Endodermal cell (in vitro differentiated cells): ENCODE measurements around the gene ANKMY1. TPM values are rescaled to one million over a fixed set of nuclear protein-coding genes. Genes with fewer than 3 reads are reported as not detected.
A peak's percentile ranks its signal among the peaks of the same experiment; 100 is the strongest.

Experiments
- DNase-seq: peaks from one replicate; pipeline ENCODE4 v3.0.0-alpha.2; 2017
- H3K27ac ChIP-seq: 2 replicates; pipeline ENCODE4 v1.5.1; 2013; ENCODE audit warnings: mild to moderate bottlenecking, low read depth, low read length, moderate library complexity
- H3K27me3 ChIP-seq: 2 replicates; pipeline ENCODE4 v1.6.1; 2013; ENCODE audit warnings: mild to moderate bottlenecking, low read length, moderate library complexity; ENCODE audit not compliant: insufficient read depth, control insufficient read depth, poor library complexity, severe bottlenecking
- H3K36me3 ChIP-seq: 2 replicates; pipeline ENCODE4 v1.7.0; 2013; ENCODE audit warnings: mild to moderate bottlenecking, low read length, moderate library complexity; ENCODE audit not compliant: control insufficient read depth, insufficient read depth
- H3K4me1 ChIP-seq: one replicate; pipeline ENCODE4 v1.7.0; 2013; ENCODE audit warnings: low read length; ENCODE audit not compliant: control insufficient read depth, insufficient read depth
- H3K4me3 ChIP-seq: 2 replicates; pipeline ENCODE4 v1.5.1; 2013; ENCODE audit warnings: mild to moderate bottlenecking, low read length, moderate library complexity
- H3K9ac ChIP-seq: 2 replicates; pipeline ENCODE4 v1.6.1; 2013; ENCODE audit warnings: mild to moderate bottlenecking, low read length, moderate library complexity; ENCODE audit not compliant: poor library complexity, severe bottlenecking; ENCODE audit errors: extremely low read depth
- H3K9me3 ChIP-seq: 2 replicates; pipeline ENCODE4 v1.6.1; 2013; ENCODE audit warnings: mild to moderate bottlenecking, low read length, moderate library complexity; ENCODE audit not compliant: control insufficient read depth
- H3K27ac Mint-ChIP-seq: 2 replicates; pipeline ENCODE4 v1.8.0; 2020; ENCODE audit warnings: mixed read lengths
- H3K27me3 Mint-ChIP-seq: 2 replicates; pipeline ENCODE4 v1.8.0; 2021; ENCODE audit warnings: mild to moderate bottlenecking, mixed read lengths; ENCODE audit not compliant: insufficient read depth
- H3K36me3 Mint-ChIP-seq: 2 replicates; pipeline ENCODE4 v1.8.0; 2020; ENCODE audit warnings: low read depth, mixed read lengths
- H3K4me1 Mint-ChIP-seq: 2 replicates; pipeline ENCODE4 v1.8.0; 2020; ENCODE audit warnings: mixed read lengths
- H3K4me3 Mint-ChIP-seq: 2 replicates; pipeline ENCODE4 v1.8.0; 2020; ENCODE audit warnings: mild to moderate bottlenecking, moderate library complexity, mixed read lengths
- H3K9me3 Mint-ChIP-seq: 2 replicates; pipeline ENCODE4 v1.8.0; 2020; ENCODE audit warnings: mild to moderate bottlenecking, mixed read lengths
- CTCF ChIP-seq: fragments of 200-600 bp; sonication (generic); conservative IDR thresholded peaks from 2 replicates; pipeline ENCODE4 v1.5.0; 2021; ENCODE audit warnings: antibody characterized with exemption, mild to moderate bottlenecking
- WGBS, 2 experiments: methylation state at CpG; one replicate each; pipeline versions ENCODE4 v1.1.5 to v1.1.7; 2013; ENCODE audit warnings: missing lambda C conversion rate in 2 of 2, mixed read lengths in 1 of 2; ENCODE audit not compliant: insufficient coverage in 1 of 2, insufficient read length in 1 of 2; 5-methylcytosine and 5-hydroxymethylcytosine counted together
- total RNA-seq, 2 donors: library from RNA; stranded (reverse); fragmentation: NEBNext Ultra II Directional in 1 of 2; extraction: Animal tissue kit (Norgen Biotek cat#: 25700) in 1 of 2; gene quantifications; 2 replicates in 1 of 2; 3 replicates in 1 of 2; pipeline ENCODE4 v1.2.1, GENCODE V29; 2021

ANKMY1 gene
- total RNA-seq, 2 donors from 2014 or later: 7.4 to 13.3 TPM

- Histone ChIP-seq H3K9ac (no peak overlapping the region), H3K4me3 (no peak overlapping the region), H3K36me3 (peaks cover 7% of the 10 kb centered on the region), H3K27ac (no peak overlapping the region), H3K9me3 (no peaks in the 10 kb centered on the region), H3K27me3 (no peaks in the 10 kb centered on the region), H3K4me1 (no peaks in the 10 kb centered on the region)
- Mint-ChIP-seq H3K9me3 (no peaks in the 10 kb centered on the region), H3K27ac (no peak overlapping the region), H3K27me3 (no peaks in the 10 kb centered on the region), H3K4me3 (no peak overlapping the region), H3K36me3 (peaks cover 13% of the 10 kb centered on the region), H3K4me1 (no peaks in the 10 kb centered on the region)
- no peak for TF ChIP-seq CTCF
- no peak for DNase-seq
- WGBS, 2 experiments: 93 to 95% methylated on average over 5 to 23 of the region's 23 CpGs
These were observed 38.7 kb upstream of the ANKMY1 start for GRCh38 chr2:240596491-240596931.

GRCh38 chr2:240596080-240596460 lies 38.3 kb upstream of the ANKMY1 start:
- H3K4me3 Mint-ChIP-seq: no peak overlapping the region
- Histone ChIP-seq H3K36me3 (peaks cover 12% of the 10 kb centered on the region), H3K27me3 (no peaks in the 10 kb centered on the region), H3K27ac (no peak overlapping the region), H3K9me3 (no peaks in the 10 kb centered on the region), H3K9ac (no peak overlapping the region), H3K4me3 (no peak overlapping the region), H3K4me1 (no peaks in the 10 kb centered on the region)
- no peaks in the 10 kb centered on the region for H3K27me3 Mint-ChIP-seq
- H3K36me3 Mint-ChIP-seq: peaks cover 16% of the 10 kb centered on the region
- WGBS, 2 experiments: 92 to 97% methylated on average over 15 to 17 of the region's 17 CpGs
- no peak overlapping the region for H3K27ac Mint-ChIP-seq
- no peaks in the 10 kb centered on the region for H3K9me3 Mint-ChIP-seq
- no peaks in the 10 kb centered on the region for H3K4me1 Mint-ChIP-seq
- DNase-seq: no peak
- no peak for TF ChIP-seq CTCF

- no peaks in the 10 kb centered on the region for H3K27me3 ChIP-seq
- peak; percentile 89 for DNase-seq
- H3K4me3 ChIP-seq: no peak overlapping the region
- TF ChIP-seq CTCF: peak; percentile 78
- H3K36me3 ChIP-seq: peaks cover 15% of the 10 kb centered on the region
- no peak overlapping the region for H3K27ac ChIP-seq
- H3K27ac Mint-ChIP-seq: no peak overlapping the region
- H3K9me3 Mint-ChIP-seq: no peaks in the 10 kb centered on the region
- H3K4me1 Mint-ChIP-seq: no peaks in the 10 kb centered on the region
- WGBS, 2 experiments: 82 to 83% methylated on average over 14 to 18 of the region's 18 CpGs
- no peaks in the 10 kb centered on the region for H3K9me3 ChIP-seq
- H3K36me3 Mint-ChIP-seq: peaks cover 20% of the 10 kb centered on the region
- no peak overlapping the region for H3K4me3 Mint-ChIP-seq
- no peak overlapping the region for H3K9ac ChIP-seq
- H3K27me3 Mint-ChIP-seq: no peaks in the 10 kb centered on the region
- H3K4me1 ChIP-seq: no peaks in the 10 kb centered on the region
These were observed 37.7 kb upstream of the ANKMY1 start for GRCh38 chr2:240595381-240596079.
